HG03565 (cell line): ENCODE data around the gene CSNK1G1.
"Not testable (repeated sequence)": the region's sequence is repeated elsewhere in the genome, so short reads cannot be mapped to it uniquely, and the experiment has no call there.

Experiments
- ATAC-seq: cut with Tn5 transposase; IDR thresholded peaks from one replicate; pipeline ENCODE4 v1.9.1; 2021; ENCODE audit warnings: mild to moderate bottlenecking, moderate library complexity; ENCODE audit not compliant: unreplicated experiment

The CSNK1G1 gene

DNA sequence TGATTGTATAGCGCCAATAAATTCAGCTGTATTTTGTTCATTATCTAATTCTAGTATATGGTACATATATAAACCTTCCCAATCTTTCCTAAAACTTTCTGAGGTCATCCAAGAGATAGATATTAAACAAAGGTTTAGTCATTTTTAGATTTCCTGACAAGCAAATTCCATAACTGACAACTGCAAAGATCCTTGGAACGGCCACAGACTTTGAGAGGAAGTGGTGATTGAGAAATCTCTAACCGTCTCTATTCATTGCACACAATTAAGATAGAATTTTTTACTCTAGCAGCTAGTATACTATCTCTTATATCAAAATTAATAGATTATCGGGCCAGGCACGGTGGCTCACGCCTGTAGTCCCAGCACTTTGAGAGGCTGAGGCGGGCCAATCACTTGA lies 4.7 kb downstream of the CSNK1G1 start:
- no peak for ATAC-seq

DNA sequence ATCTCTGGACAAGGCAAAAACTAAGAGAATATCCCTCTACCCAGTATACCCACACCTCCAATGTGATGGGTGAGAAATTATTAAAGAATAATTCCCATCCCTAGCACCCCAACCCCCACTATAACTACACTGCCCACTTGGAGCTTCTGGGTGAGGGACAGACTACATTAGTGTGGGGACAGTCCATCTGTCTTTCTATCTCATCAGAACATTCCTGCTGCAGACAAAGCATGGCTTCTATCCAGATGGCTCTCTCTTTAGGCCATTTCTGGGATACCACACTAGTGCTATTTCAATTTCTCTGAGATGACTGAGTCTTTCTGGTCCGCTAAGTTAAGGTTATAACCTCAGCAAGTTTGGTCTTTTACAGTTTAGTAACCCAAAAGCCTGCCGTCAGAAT lies 6.6 kb downstream of the CSNK1G1 start:
- ATAC-seq = no peak

DNA sequence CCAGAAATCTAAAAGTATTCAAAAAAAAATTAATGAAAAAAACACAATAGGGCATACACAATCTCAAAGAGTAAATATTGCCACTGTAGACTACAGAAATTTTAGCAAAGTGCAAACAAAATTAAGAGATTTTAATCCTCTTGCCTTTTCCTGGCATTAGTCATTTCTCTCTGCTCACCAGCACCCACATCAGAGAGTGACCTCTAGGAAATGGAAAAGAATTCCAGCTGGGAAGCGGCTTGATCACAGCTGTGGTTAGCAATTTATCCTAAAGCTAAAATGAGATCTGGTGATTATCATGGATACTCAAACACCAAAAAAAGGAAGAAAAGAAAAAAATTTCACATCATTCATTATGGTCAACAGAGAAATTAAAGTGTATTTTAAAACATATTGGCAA lies 7.5 kb downstream of the CSNK1G1 start:
- no peak for ATAC-seq

DNA sequence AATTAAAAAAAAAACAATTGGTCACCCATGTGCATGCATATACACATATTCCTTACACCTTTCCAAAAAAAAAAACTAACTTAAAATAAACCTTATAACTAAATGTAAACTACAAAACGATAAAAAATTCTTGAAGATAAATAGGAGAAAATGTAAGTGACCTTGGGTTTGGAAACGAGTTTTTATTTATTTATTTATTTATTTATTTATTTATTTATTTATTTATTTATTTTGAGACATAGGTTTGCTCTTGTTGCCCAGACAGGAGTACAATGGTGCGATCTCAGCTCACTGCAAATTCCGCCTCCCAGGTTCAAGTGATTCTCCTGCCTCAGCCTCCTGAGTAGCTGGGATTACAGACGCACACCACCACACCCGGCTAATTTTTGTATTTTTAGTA lies 9.7 kb downstream of the CSNK1G1 start:
- not testable (repeated sequence) for ATAC-seq

DNA sequence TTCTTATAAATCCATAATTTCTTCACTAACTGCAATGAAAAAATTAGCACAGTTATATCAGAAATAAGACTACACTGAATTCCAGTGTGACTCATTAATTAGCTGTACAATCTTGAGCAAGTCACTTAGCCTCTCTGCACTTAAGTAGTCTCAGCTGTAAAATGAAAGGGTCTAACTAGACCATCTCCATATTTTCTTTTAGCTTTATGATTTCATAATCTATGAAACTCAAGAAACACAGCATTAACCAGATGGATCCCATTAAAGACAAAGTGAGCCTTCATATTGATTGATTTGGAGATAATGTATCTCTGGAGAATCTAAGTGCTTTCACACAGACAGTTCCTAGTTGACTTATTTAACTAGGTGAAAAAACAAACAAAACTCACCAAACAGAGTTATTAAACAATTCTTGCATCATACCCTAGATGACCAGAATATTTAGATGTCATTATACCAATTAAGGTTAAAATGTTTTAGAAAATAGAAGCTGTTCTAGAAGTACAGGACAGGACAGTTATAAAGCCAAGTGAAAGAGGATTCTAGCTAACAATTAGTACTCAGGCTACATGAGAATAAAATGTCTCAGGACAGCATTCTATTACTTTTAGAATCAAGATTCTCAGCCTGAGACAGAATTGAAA lies 11.2 kb downstream of the CSNK1G1 start:
- no peak for ATAC-seq

DNA sequence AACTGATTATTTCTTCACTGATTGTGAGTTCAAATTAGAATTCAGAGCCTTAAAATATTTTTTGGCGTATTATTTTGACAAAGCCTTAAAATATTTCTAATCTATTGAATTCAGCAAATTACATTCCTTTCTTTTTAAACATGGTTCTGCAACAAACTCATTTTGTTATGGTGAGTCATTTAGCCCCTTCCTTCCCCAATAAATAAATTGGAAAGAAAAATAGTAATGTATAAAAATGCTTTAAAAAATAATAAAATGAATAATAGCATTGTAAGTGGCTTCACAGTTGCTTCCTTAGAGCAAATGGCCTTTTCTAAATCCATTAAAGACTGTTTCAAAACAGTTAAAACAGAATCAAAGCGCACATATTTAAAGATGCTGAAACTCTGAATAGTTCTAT lies 12.1 kb downstream of the CSNK1G1 start:
- ATAC-seq = no peak

DNA sequence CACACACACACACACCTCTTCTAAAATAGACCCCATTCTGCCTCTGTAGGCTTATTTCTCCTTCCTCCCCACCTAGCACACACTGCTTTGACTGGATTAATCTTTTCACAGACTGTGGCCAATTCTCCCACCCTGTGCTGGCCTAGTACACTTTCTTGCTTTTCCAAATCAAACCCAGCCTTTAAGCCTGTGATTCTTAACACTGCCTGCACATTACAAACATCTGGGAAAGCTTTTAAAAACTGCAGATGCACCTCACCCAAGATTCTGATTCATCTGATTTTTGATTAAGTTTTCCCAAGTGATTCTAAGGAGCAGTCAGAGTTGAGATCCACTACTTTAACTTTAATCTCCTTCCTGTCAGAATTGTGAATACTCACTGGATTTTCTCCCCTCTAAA lies 12.8 kb downstream of the CSNK1G1 start:
- ATAC-seq = no peak

DNA sequence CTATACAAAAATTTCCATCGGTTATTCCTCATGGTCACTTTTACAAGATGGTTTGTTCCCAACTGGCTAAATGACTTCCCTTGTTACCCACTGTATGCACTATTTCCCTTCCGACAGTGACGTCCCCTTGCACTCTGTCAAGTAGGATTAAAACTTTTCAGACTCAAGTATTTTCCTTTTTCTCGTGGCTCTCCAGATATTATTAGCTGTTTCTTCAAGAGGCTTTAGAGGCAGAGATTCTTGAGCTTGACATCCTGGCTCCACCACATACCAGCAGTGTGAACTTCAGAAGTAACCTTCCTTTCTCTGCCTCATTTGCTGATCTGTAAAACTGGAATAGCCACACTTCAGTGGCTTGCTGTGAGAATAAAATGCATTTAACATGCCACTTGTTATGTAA lies 14.0 kb downstream of the CSNK1G1 start:
- no peak for ATAC-seq

DNA sequence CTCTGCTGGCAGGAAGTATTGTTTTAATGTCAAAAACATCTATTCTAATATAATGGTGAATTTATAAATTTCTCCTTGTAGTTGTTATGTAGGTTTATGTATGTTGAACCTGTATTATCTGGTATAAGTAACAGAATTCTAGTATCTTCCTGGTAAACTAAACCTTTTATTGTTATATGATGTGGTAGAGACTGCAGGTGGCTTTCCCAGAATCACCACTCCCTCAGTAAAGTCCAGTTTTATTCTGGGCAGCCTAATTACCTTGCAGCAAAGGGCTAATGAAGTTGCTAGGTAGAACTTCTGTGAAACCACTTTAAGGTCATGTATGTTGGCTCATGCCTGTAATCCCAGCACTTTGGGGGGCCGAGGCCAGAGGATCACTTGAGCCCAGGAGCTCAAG lies 15.6 kb downstream of the CSNK1G1 start:
- ATAC-seq = no peak

DNA sequence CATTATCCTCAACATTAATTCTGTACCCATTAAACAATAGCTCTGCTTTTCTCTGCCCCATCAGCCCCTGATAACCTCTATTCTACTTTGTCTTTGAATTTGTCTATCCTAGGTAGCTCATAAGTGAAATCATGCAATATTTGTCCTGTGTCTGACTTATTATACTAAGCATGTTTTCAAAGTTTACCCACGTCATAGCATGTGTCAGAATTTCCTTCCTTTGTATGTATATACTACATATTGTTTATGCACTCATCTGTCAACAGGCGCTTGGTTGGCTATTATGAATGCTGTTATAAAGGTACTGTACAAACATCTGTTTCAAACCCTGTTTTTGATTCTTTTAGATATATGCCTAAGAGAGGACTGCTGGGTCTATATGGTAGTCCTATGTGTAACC lies 18.2 kb downstream of the CSNK1G1 start:
- no peak for ATAC-seq

DNA sequence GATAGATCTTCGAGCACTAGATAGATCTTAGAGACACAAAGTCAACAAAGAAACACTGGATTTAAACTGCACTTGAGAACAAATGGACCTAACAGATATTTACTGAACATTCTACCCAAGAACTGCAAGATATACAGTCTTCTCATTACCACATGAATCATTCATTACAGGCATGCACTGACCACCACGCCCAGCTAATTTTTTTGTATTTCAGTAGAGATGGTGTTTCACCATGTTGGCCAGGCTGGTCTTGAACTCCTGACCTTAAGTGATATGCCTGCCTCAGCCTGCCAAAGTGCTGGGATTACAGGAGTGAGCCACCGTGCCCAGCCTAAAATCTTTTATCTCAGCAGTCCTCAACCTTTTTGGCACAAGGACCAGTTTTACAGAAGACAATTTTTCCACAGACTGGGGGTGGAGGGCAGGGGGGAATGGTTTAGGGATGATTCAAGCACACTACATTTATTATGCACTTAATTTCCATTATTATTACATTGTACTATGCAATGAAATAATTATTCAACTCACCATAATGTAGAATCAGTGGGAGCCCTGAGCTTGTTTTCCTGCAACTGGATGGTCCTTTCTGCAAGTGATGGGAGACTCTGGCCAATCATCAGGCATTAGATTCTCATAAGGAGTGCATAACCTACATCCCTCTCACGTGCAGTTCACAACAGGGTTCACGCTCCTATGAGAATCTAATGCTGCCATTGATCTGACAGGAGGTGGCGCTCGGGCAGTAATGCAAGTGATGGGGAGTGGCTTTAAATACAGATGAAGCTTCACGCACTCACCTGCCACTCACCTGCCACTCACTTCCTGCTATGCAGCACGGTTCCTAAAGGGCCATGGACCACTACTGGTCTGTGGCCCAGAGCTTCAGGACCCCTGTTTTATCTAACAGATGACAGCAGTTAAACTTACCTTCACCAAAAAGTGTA lies 21.7 kb downstream of the CSNK1G1 start:
- no peak for ATAC-seq

DNA sequence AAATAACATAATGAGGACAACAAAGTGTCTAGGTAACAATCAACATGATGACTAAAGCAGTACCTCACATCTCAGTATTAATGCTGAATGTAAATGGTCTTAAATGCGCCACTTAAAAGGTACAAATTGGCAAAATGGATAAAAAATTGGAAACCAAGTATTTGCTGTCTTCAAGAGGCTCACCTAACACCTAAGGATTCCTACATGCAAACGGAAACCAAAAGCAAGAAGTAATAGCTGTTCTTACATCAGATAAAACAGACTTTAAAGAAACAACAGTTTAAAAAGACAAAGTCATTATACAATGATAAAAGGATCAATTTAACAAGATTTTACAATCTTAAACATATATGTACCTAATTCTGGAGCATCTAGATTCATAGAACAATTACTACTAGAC lies 22.5 kb downstream of the CSNK1G1 start:
- no peak for ATAC-seq

DNA sequence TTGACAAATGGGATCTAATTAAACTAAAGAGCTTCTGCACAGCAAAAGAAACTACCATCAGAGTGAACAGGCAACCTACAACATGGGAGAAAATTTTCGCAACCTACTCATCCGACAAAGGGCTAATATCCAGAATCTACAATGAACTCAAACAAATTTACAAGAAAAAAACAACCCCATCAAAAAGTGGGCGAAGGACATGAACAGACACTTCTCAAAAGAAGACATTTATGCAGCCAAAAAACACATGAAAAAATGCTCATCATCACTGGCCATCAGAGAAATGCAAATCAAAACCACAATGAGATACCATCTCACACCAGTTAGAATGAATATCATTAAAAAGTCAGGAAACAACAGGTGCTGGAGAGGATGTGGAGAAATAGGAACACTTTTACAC lies 24.3 kb downstream of the CSNK1G1 start:
- ATAC-seq = not testable (repeated sequence)

DNA sequence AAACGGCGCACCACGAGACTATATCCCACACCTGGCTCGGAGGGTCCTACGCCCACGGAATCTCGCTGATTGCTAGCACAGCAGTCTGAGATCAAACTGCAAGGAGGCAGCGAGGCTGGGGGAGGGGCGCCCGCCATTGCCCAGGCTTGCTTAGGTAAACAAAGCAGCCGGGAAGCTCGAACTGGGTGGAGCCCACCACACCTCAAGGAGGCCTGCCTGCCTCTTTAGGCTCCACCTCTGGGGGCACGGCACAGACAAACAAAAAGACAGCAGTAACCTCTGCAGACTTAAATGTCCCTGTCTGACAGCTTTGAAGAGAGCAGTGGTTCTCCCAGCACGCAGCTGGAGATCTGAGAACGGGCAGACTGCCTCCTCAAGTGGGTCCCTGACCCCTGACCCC lies 29.0 kb downstream of the CSNK1G1 start:
- ATAC-seq = not testable (repeated sequence)

DNA sequence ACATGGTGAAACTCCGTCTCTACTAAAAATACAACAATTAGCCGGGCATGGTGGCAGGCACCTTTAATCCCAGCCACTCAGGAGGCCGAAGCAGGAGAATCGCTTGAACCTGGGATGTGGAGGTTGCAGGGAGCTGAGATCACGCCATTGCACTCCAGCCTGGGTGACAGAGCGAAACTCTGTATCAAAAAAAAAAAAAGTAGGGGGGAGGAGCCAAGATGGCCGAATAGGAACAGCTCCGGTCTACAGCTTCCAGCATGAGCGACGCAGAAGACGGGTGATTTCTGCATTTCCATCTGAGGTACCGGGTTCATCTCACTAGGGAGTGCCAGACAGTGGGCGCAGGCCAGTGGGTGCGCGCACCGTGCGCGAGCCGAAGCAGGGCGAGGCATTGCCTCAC lies 29.5 kb downstream of the CSNK1G1 start:
- ATAC-seq = not testable (repeated sequence)

DNA sequence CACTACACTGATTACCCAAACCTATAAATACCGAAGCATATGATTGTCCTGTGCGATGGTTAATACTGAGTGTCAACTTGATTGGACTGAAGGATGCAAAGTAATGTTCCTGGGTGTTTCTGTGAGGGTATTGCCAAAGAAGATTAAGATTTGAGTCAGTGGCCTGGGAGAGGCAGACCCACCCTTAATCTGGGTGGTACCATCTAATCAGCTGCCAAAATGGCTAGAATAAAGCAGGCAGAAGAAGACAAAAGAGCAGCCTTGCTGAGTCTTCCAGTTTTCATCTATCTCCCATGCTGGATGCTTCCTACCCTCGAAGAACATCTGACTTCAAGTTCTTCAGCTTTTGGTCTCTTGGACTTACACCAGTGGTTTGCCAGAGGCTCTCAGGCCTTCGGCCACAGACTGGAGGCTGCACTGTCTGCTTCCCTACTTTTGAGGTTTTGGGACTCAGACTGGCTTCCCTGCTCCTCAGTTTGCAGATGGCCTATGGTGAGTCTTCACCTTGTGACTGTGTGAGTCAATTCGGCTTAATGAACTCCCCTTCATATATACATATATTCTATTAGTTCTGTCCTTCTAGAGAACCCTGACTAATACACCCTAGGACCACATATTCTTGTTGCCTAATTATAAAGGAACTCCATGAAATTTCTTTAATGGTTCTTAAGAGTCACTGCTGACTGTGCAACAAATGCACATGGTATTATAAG lies 31.7 kb downstream of the CSNK1G1 start:
- ATAC-seq = no peak

DNA sequence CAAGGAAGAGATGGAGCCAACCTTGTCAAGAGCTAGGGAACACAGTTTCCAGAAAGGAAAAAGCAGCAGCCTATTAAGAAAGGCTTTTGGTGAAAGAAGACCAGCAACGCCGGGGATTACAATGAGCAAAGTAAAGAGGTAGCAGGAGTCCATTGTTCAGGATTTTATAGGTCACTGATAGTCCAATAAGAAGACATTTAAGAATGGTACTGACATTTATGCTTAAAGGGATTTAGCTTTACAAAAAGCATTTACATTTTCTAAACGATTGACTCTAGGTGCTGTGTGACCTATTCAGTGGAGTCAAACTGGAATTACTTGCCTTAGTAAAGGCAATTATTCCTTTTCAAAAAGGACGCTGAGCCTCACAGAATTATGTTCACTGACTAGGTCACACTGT lies 40.8 kb downstream of the CSNK1G1 start:
- no peak for ATAC-seq

DNA sequence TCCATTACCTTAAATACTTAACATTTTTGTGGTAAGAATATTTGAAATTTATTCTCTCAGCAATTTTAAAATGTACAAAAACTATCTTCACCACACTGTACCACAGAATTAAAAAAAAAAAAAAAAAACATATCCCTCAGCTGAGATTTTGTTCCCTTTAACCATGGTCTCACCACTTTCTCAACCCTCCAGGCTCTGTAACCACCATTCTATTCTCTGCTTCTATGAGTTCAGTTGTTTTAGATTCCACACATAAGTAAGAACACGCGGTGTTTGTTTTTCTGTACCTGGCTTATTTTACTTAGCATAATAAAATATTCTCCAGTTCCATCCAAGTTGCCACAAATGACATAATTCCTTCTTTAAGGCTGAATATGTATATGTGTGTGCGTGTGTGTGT lies 41.5 kb downstream of the CSNK1G1 start:
- no peak for ATAC-seq

DNA sequence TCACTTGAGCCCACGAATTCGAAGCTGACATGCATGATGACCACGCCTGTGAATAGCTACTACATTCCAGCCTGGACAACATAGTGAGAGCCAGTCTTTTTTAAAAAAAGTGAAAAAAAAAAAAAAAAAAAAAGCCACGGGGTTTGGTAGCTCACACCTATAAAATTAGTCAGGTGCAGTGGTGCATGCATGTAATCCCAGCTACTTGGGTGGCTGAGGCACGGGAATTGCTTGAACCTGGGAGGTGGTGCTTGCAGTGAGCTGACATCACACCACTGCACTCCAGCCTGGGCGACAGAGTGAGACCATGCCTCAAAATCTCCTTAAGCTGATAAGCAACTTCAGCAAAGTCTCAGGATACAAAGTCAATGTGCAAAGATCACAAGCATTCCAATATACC lies 44.4 kb downstream of the CSNK1G1 start:
- ATAC-seq = no peak

DNA sequence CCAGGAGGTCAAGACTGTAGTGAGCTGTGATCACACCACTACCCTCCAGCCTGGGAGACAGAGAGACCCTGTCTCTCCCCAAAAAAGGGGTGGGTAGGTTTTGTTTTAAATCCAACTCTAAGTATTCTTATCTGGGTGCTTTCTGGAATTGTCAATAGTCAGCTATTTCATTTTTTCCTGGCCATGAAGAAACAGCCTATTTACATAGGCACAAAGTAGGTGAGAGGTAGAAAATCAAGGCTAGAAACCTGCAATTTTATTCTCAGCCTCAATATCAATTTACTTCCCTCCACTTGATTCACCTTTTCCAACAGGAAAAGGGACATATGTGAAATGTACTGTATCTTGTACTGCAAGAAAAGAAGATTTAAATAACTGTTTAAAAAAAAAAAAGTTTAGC lies 45.9 kb downstream of the CSNK1G1 start:
- ATAC-seq = no peak

DNA sequence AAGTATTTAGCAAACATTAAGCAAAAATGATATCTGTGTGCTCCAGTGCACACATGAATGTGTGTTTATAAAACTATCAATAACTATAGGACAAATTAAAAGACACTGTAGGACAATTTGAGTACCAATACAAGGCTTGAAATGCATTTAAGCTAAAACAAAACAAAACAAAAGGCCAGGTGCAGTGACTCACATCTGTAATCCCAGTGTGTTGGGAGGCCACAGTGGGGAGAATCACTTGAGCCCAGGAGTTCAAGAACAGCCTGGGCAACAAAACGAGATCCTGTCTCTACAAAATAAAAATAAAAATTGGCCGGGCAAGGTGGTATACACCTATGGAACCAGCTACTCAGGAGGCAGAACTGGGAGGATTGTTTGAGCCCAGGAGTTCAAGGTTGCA lies 50.7 kb downstream of the CSNK1G1 start:
- no peak for ATAC-seq

DNA sequence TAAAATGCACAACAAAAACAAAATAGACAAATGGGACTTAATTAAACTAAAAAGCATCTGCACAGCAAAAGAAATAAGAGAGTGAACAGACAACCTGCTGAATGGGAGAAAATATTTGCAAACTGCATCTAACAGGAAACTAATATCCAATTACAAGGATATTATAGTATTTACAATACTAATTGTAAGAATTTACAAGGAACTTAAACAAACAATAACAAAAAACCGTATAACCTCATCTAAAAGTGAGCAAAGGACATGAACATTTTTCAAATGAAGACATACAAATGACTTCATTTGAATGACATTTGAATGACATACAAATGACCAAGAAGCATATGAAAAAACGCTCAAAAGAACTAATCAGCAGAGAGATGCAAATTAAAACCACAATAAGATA lies 66.4 kb downstream of the CSNK1G1 start:
- ATAC-seq = no peak
